HFFc6 (cell line): Measurements from ENCODE around the gene CCDC177. TPM values are rescaled to one million over a fixed set of nuclear protein-coding genes. Genes with fewer than 3 reads are reported as not detected.
"Not testable (repeated sequence)": the region's sequence is repeated elsewhere in the genome, so short reads cannot be mapped to it uniquely, and the experiment has no call there.

Experiments used
- DNase-seq: peaks from one replicate; pipeline ENCODE4 v3.0.0-alpha.2; 2018
- H3K27ac Mint-ChIP-seq: 2 replicates; pipeline ENCODE4 v1.8.0; 2020; ENCODE audit warnings: mild to moderate bottlenecking, mixed read lengths
- H3K27me3 Mint-ChIP-seq: 2 replicates; pipeline ENCODE4 v1.8.0; 2021; ENCODE audit warnings: mild to moderate bottlenecking, moderate library complexity, mixed read lengths; ENCODE audit not compliant: insufficient read depth
- H3K36me3 Mint-ChIP-seq: 2 replicates; pipeline ENCODE4 v1.8.0; 2021; ENCODE audit warnings: low read depth, mixed read lengths
- H3K4me1 Mint-ChIP-seq: 2 replicates; pipeline ENCODE4 v1.8.0; 2020; ENCODE audit warnings: low read depth, mixed read lengths
- H3K4me3 Mint-ChIP-seq: 2 replicates; pipeline ENCODE4 v1.8.0; 2020; ENCODE audit warnings: mild to moderate bottlenecking, moderate library complexity, mixed read lengths
- H3K9me3 Mint-ChIP-seq: 2 replicates; pipeline ENCODE4 v1.8.0; 2020; ENCODE audit warnings: mild to moderate bottlenecking, mixed read lengths
- CTCF ChIP-seq: fragments of 200-600 bp; sonication (generic); IDR thresholded peaks from 2 replicates; pipeline ENCODE4 v1.5.0; 2021; ENCODE audit warnings: antibody characterized with exemption, mild to moderate bottlenecking
- total RNA-seq, 6 experiments: library from RNA; stranded (reverse); fragmentation: NEBNext Ultra II Directional; extraction: Animal tissue kit (Norgen Biotek cat#: 25700); gene quantifications; 2 replicates in 1 of 6; 3 replicates in 5 of 6; pipeline ENCODE4 v1.2.3, GENCODE V29; 2021

CCDC177 gene
- total RNA-seq, 6 experiments from 2014 or later, result not detected

DNA sequence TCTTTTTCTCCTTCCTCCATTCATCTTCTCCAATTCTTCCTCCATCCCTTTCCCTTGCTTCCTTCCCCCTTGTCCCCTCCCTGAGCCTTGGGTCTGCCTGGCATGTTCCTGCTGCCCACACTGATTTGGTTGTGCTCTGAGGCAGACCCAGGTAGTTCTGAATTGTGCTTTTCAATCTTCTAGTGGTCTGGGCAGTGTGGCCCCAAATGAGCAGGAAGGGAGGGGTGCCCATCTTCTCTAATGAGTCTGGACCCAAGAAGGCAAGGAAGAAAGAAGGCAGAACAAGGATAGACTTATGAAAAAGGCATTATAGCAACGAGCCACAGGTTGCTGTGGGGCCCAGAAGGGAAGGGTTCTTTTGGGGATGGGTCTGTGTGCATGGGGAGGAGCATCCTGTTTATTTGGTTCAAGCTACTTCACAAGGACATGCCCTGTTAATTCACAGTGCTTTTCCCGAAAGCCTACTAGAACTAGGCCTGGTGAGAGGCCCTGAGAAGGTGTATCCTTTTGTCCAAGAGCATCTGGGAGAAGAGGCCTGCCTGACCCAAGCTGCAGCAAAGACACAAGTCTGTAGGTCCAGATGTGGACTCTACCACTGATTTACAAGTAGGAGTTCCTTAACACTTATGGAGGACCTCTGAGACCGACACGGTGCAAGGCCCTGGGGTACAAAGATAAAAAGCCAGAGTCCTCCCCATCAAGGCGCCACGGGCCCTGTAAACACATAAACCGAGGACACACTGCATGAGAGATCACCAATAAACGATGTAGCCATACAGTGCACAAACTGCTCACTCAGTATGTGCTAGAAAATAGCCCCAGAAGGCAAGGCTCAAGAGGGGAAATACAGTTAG is 35.6 kb upstream of the CCDC177 start:
- H3K4me3 Mint-ChIP-seq, result peak overlapping the region; percentile 96
- H3K4me1 Mint-ChIP-seq, result peaks cover 39% of the 10 kb centered on the region
- DNase-seq, result no peak
- no peaks in the 10 kb centered on the region for H3K36me3 Mint-ChIP-seq
- H3K27me3 Mint-ChIP-seq, result no peaks in the 10 kb centered on the region; the same call in 1 of the 2 replicates
- H3K9me3 Mint-ChIP-seq, result no peaks in the 10 kb centered on the region
- H3K27ac Mint-ChIP-seq, result peak overlapping the region; percentile 96
- TF ChIP-seq CTCF, result no peak

DNA sequence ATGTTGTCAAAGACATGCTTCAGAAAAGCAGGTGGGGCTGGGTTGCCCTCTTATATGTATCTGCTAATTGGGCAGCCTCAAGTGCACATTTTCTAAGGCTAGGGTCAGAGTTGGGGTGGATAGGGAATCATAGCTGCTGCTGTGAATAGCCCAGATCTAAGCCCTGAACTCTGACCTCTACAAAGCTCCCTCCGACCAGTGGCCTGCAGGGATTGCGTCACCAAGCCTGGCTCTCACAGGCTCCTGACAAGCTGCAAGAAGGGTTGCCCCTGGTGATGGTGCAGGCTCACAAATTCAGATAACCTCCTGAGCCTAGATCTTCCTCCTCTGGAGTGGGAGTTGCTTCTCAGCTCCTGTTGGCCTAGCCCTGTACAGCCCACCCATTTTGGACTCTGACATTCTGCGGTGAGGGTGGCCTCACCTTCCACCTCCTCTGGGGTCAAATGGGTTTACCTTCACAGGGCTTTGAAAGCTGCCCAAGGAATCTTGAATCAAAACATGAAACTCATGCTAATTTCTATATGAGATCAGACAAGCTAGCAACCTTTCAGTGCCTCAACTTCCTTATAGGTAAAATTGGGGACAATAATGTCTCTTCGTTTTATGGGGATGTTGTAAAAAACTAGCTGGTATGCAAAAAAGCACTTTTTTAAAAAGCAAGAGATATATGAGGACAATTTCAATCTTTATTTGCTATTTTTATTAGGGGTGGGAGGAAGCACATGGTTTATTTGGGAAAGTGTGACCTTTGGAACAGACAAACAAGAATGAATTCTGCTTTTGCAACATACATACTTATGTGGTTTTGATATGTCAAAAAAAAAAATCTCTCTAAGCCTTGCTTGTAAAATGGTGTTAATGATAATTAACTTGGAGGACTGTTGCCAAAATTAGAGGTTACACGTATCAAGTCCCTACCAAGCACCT is 31.9 kb upstream of the CCDC177 start:
- no peak for DNase-seq
- peaks cover 14% of the 10 kb centered on the region for H3K4me1 Mint-ChIP-seq
- no peaks in the 10 kb centered on the region for H3K36me3 Mint-ChIP-seq
- H3K27ac Mint-ChIP-seq, result no peak overlapping the region
- TF ChIP-seq CTCF, result no peak
- no peak overlapping the region for H3K4me3 Mint-ChIP-seq
- no peaks in the 10 kb centered on the region; the same call in 1 of the 2 replicates for H3K27me3 Mint-ChIP-seq
- no peaks in the 10 kb centered on the region for H3K9me3 Mint-ChIP-seq

GRCh38 chr14:69605738-69606137 is 31.1 kb upstream of the CCDC177 start:
- H3K9me3 Mint-ChIP-seq, result no peaks in the 10 kb centered on the region
- peaks cover 11% of the 10 kb centered on the region for H3K4me1 Mint-ChIP-seq
- no peak overlapping the region for H3K27ac Mint-ChIP-seq

DNA sequence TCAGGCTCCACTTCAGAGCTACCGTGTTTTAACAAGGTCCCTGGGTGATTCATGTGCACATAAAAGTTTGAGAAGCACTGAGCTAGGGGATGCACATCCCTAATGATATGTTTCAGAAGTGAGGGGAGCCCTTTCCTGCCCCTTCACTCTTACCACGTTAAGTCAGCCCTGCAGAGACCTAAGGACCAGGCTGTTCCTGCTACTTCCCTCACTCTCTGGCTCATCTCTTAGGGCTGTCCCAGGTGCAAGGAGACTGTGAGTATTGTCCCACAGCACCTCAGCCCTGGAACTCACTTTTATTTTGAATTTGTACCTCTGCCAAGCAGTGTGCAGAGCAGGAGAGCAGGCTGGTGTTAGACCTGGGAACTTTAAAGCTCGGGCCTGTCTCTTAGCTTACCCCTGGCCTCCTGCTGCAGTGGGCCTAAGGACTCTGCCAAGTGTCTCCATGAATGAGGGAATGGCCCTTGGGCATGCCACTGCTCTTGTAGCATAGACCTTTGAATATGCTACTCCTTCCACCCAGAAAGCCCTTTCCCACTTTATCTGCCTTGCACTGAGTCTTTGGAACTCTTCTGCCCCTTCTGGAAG is 25.7 kb upstream of the CCDC177 start:
- Mint-ChIP-seq H3K36me3 (no peaks in the 10 kb centered on the region), H3K4me3 (no peak overlapping the region)
- TF ChIP-seq CTCF, result no peak

More at GRCh38 chr14:69605738-69606137, 31.1 kb upstream of the CCDC177 start:
- no peaks in the 10 kb centered on the region; the same call in none of the 2 replicates for H3K27me3 Mint-ChIP-seq
- no peaks in the 10 kb centered on the region for H3K36me3 Mint-ChIP-seq
- no peak for DNase-seq
- H3K4me3 Mint-ChIP-seq, result no peak overlapping the region
- TF ChIP-seq CTCF, result no peak

GRCh38 chr14:69599431-69599830 is 24.8 kb upstream of the CCDC177 start:
- DNase-seq, H3K36me3 Mint-ChIP-seq, H3K4me1 Mint-ChIP-seq, H3K27ac Mint-ChIP-seq, H3K9me3 Mint-ChIP-seq, H3K4me3 Mint-ChIP-seq: not testable (repeated sequence)
- H3K27me3 Mint-ChIP-seq, result peaks cover 12% of the 10 kb centered on the region

More for the DNA sequence above, 25.7 kb upstream of the CCDC177 start:
- no peak overlapping the region for H3K27ac Mint-ChIP-seq
- no peaks in the 10 kb centered on the region for H3K4me1 Mint-ChIP-seq
- peaks cover 6% of the 10 kb centered on the region for H3K27me3 Mint-ChIP-seq
- no peaks in the 10 kb centered on the region for H3K9me3 Mint-ChIP-seq
- DNase-seq, result no peak
